ENCODE data around the gene SGCA. TPM values are rescaled to one million over a fixed set of nuclear protein-coding genes. Genes with fewer than 3 reads are reported as not detected.

The SGCA gene
- total RNA-seq, 1 donor from 2014 or later, result 0.64 TPM

- ATAC-seq, result no peak
Observed at GRCh38 chr17:50167371-50167770, 1.6 kb downstream of the SGCA start.

GRCh38 chr17:50168319-50168718, 2.5 kb downstream of the SGCA start:
- no peak for ATAC-seq

DNA sequence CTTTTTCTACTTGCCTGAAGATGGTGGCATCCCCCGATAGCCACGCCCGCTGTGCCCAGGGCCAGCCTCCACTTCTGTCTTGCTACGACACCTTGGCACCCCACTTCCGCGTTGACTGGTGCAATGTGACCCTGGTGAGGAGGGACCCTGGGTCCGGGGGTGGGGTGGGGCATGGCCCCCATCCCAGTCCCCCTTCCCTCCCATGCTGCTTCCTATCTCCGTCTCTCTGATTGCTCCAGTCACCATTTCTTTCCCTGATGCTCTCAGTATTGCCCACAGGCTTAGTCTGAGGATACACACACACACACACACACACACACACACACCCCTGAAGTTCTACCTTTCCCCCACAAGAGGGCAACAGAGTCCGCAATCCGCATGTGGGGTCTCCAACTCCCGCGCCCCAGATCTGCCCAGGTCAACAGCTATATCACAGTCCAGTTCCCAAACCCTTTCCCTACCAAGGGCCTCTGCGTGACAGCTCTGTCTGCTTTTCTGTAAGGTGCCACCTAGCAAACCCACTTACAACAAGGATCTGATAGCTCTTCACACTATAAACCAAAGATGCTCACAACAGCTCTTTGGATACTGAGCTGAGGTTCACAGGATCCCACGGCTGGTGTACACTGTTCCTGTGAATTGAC, 3.4 kb downstream of the SGCA start:
- ATAC-seq, result peak; percentile 70

GRCh38 chr17:50169881-50170459, 4.2 kb downstream of the SGCA start:
- ATAC-seq, result no peak

DNA sequence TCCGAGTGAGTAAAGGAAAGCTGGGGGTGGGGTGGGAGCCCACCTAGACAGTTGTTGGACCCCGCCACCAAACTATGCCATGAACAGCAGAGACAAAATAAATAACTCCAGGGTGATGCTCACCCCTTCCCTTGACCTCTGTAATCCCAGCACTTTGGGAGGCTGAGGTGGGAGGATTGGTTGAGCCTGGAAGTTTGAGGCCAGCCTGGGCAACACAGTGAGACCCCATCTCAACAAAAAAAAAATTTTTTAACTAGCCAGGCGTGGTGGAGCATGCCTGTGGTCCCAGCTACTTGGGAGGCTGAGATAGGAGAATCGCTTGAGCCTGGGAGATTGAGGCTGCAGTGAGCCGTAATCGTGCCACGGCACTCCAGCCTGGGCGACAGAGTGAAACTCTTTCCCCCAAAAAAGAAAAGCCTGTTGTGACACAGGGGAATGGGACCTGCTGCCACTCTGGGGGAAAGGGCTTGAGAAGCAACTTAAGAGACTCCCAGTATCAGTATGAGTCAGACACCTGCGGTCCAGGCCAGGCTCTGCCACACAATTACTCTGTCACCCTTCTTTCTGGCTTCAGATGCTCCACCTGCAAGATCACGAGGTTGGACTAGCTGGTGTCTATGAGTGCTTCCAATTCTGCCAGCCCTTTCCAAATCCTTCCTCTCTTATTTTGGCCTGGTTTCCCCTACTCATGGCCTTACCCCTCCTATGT, 5.0 kb downstream of the SGCA start:
- ATAC-seq, result peak; percentile 35

GRCh38 chr17:50171371-50172071, 5.7 kb downstream of the SGCA start:
- ATAC-seq, result no peak

DNA sequence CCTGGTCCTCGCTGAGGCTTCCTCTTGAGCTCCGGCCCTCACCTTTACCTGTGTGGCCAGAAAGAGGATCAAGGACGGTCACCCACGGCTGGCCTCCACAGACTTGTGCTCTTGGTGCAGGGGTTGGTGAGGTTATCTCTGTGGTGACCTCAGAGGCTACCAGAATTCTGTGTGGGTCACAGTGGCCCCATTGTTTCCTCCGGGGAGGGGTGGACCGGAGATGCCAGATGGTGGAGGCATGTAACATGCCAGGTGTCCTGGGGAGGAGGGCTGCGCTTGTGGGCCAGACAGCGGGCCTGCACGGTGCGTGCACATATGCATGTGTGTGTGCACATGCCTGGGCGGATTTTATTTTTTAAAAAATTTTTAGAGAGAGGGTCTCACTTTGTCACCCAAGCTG, 6.3 kb downstream of the SGCA start:
- ATAC-seq, result no peak

- no peak for ATAC-seq
Observed at GRCh38 chr17:50172936-50173334, 7.1 kb downstream of the SGCA start.

DNA sequence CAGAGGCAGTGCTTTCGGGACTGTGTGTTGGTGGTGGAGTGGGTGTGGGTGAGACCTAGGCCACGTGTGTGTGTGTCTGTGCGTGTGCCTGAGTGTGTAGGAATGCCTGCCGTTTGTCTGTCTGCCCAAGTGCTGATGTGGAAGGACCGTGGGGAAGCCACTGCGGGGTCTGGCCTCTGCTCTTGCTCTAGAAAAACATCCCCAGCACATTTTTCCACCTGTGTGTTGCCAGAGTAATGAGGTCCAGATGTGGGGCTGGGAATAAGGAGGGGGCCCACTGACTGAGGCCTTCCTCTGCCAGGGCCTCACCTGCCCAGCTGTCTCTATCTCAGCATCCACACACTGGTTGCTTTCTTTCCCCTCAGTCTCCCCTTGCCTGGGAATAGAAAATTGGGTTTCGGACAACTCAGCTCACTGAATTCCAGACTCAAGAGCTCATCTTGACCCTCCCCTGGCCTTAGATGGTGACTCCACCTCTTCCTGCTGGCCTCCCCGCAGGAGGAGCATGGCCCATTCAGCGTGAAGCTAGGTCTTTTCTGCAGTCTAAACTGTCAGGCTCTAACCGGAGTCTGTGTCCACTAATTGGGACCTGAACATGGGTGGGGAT, 7.6 kb downstream of the SGCA start:
- ATAC-seq, result no peak

DNA sequence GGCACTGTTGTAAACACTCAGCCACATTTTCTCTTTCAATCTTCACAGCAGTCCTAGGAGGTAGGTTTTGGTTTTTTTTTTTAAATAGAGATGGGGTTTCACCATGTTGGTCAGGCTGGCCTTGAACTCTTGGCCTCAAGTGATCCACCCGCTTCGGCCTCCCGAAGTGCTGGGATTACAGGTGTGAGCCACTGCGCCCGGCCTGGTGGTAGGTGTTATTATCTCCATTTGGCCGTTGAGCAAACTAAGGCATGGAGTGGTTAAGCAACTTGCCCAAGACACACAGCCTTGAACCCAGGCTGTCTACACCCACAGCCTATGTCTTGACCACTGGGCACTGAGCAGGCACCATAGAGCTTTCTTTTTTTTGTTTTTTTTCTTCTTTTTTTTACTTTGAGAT, 8.6 kb downstream of the SGCA start:
- ATAC-seq, result no peak

- no peak for ATAC-seq
Observed at GRCh38 chr17:50175035-50175807, 9.4 kb downstream of the SGCA start.

DNA sequence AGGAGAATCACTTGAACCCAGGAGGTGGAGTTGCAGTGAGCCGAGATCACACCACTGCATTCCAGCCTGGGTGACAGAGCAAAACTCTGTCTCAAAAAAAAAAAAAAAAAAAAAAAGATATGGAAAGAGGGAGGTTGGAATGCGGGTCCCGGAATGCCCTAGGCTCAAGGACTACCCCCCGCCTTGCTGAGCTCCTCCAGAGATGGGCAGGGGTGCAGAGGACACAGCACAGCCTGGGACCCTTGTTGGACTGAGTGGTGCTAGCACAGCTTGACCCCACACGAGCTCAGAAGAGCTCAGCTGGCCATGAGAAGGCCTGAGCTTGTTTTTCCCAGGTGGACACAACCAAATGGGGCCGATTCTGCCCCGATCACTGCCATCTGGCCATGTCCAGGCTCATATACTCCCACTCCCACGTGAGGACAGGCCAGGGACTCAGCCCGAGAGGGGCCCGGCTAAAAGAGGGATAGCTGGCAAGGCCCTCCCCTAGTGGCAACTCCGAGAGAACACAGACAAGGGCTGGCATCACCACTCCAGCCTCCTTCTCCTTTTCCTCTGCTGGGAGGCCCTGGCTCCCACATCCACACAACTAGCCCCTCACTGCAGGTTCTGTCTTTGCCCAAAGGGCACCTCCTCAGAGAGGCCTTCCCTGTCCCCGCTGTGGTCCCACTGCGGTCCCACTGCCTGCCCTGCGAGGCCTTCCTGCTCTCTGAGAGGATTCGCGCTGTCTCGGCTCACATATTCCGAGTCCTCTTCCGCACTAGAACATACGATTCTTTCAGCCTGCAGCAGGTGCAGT, 11.0 kb downstream of the SGCA start:
- ATAC-seq, result no peak

GRCh38 chr17:50177476-50177875, 11.7 kb downstream of the SGCA start:
- peak; percentile 6 for ATAC-seq

DNA sequence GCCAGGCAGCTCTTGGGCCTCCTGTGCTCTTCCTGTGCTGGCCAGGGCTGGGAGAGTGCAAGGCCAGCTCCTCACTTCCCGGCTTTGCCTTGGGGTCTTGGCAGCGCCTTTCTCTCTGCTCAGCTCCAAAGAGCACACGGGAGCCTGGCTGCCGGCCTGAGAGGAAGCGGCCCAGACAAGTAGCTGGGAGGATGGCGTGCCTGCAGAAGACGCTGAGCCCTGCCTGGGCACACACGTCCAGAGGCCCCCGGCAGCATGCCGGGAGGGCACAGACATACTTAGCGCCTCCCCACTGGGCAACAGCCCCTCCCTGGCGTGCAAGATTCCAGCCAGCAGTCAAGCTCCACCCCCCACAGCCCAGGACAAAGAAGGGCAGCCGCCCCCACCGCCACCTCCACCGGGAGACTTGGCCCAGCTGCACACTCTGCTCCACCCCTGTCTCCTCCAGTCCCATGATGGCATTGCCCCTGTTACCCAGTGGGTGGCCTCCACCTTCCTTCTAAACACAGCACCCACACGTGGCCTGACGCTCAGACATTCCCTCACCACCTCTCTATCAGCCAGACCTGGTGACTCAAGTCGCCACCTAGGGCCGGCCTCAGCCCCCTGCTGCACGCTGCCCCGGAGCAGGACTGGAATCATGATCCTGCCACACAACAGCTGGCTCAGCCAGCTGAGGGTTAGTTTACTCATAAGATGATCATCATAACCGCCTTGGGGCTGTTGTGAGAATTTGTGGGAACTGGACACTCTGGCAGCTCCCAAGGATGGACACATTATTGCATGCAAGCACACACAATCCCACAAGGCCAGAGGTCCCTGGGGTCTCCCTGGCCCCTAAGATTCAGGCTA, 12.4 kb downstream of the SGCA start:
- ATAC-seq, result peak; percentile 88

GRCh38 chr17:50180111-50180510, 14.3 kb downstream of the SGCA start:
- ATAC-seq, result no peak

DNA sequence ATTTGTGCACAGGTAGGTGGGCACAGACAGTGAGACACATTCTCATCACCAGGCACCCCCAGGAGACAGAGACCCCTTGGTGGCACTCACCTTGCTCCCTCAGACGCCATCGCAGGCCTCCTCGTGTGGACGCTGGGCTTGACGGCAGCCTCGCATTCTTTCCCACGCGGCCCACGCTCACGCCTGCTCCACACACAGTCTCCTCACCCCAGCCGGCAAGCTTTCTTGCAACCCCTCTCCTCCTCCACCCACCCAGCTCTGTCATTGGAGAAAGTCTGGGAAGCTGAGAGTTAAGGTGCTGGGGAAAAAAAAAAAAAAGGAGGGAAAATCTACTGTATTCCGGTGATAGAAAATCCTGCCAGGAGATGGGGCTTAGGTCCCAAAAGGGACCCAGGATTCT, 14.8 kb downstream of the SGCA start:
- no peak for ATAC-seq

DNA sequence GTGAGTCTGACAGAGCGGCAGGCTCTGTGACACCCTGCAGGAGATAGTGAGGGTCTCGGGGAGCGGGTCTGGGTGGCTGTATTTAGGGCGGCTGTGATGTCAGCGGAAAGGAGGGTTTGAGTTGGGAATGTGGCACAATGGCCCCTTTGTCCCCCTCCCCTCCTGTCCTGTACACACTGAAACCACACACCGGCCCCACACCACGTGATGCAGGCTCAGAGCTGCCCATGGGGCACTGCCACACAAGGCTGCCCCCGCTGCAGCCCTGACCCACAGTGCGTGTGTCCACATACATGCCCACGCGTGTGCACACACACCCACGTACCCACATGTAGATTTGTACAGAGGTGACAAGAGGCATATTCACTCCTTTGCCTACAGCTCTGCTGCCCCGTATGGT, 15.3 kb downstream of the SGCA start:
- ATAC-seq, result no peak

- no peak for ATAC-seq
Observed at GRCh38 chr17:50181591-50182560, 16.1 kb downstream of the SGCA start.

DNA sequence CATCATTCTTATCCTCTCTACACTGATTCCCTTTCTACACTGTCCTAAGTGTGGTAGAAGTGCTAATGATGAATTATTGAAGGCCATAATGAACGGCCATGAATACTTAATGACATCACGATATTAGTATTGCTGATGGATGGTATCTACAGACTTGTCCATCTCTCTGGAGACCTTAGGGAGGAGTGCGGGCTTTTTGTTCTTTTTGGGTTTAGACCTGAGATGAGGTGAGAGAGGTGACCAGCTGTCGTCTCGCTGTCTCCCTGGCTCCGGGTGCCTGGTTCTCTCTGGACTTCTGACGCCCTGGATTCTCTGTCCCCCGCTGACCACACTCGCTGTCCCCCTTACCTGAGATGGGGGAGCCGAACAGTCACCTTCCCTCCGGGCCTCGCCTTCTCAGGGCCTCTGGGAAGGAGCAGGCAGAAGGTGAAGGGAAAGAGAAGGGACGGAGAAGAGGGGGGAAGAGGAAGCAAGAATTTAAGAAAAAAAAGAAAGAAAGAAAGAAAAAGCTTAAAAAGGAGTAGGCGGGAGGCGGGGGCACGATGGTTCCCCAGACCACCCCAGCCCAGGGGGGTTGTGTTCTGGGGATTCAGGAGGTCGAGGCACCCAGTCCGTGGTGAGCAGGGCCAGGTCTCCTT, 17.1 kb downstream of the SGCA start:
- no peak for ATAC-seq

Data from esophagus mucosa (tissue), 1 donor.